Measurements from ENCODE around the gene GRIPAP1.

DNA sequence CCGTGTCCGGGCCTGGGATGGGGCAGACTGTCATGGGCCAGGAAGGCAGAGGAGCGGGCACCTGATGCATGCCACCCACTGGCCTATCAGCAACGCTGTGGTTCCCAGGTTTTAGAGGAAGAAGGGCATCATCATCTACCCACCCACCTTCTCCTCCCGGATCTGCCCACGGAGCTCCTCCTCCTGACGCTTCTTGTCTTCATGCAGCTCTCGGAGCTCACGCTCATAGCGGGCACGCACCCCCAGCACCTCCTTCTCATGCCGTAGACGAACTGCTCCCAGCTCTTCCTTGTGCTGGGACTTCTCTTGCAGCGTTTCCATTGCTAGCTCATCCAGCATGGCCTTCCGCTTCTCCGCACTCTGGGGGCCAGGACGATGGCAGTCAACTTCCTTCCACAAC lies 19.0 kb downstream of the GRIPAP1 start:
- TF ChIP-seq, protein P1, sequence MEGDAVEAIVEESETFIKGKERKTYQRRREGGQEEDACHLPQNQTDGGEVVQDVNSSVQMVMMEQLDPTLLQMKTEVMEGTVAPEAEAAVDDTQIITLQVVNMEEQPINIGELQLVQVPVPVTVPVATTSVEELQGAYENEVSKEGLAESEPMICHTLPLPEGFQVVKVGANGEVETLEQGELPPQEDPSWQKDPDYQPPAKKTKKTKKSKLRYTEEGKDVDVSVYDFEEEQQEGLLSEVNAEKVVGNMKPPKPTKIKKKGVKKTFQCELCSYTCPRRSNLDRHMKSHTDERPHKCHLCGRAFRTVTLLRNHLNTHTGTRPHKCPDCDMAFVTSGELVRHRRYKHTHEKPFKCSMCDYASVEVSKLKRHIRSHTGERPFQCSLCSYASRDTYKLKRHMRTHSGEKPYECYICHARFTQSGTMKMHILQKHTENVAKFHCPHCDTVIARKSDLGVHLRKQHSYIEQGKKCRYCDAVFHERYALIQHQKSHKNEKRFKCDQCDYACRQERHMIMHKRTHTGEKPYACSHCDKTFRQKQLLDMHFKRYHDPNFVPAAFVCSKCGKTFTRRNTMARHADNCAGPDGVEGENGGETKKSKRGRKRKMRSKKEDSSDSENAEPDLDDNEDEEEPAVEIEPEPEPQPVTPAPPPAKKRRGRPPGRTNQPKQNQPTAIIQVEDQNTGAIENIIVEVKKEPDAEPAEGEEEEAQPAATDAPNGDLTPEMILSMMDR (IDR thresholded peaks at IDR 0.05) = no peak
- no peak for TF ChIP-seq POLR2A (IDR thresholded peaks at IDR 0.05)

Data from body of pancreas (tissue), 4 donors.